Activated CD8-positive, alpha-beta T cell treated with anti-CD3 and anti-CD28 coated beads for 36 hours (primary cell): ENCODE results near the gene TMEM187. TPM values are rescaled to one million over a fixed set of nuclear protein-coding genes. Genes with fewer than 3 reads are reported as not detected.

Source experiments
- ATAC-seq: fragments of 200-7000 bp; cut with Tn5 transposase; one replicate; pipeline ENCODE4 v1.10.0; 2021; ENCODE audit warnings: mild to moderate bottlenecking, moderate library complexity
- CTCF ChIA-PET: fragments of 350-600 bp; sonication (Branson Sonifier 250); formaldehyde crosslinking; loops from one replicate; lab custom pipeline; 2021; ENCODE audit warnings: antibody characterized with exemption; lab: Charles Lee
- POLR2A ChIA-PET: fragments of 350-600 bp; sonication (Branson Sonifier 250); formaldehyde crosslinking; loops from one replicate; lab custom pipeline; 2021; ENCODE audit warnings: antibody characterized with exemption; lab: Charles Lee
- DNase-seq: peaks from one replicate; pipeline ENCODE4 v3.0.0-alpha.2; 2020
- H3K27ac Mint-ChIP-seq: one replicate; pipeline ENCODE4 v1.8.0; 2021; ENCODE audit warnings: mild to moderate bottlenecking, mixed read lengths
- H3K27me3 Mint-ChIP-seq: one replicate; pipeline ENCODE4 v1.8.0; 2021; ENCODE audit warnings: mixed read lengths
- H3K36me3 Mint-ChIP-seq: one replicate; pipeline ENCODE4 v1.8.0; 2021; ENCODE audit warnings: low read depth, mixed read lengths
- H3K4me1 Mint-ChIP-seq: one replicate; pipeline ENCODE4 v1.8.0; 2021; ENCODE audit warnings: low read depth, mixed read lengths
- H3K4me3 Mint-ChIP-seq: one replicate; pipeline ENCODE4 v1.8.0; 2021; ENCODE audit warnings: mild to moderate bottlenecking, moderate library complexity, mixed read lengths
- H3K9me3 Mint-ChIP-seq: one replicate; pipeline ENCODE4 v1.8.0; 2021; ENCODE audit warnings: mixed read lengths
- CTCF ChIP-seq: fragments of 200-600 bp; IDR thresholded peaks from one replicate; pipeline ENCODE4 v1.8.0; 2022; ENCODE audit warnings: antibody characterized with exemption, mild to moderate bottlenecking
- intact Hi-C: fragments of 100-400 bp; cut with micrococcal nuclease; formaldehyde crosslinking; loops from one replicate; pipeline ENCODE4 v1.10.0; 2022
- total RNA-seq, 2 experiments: library from RNA; stranded (reverse); gene quantifications; one replicate each; pipeline ENCODE4 v1.2.3, GENCODE V29; 2021

TMEM187 gene
- total RNA-seq, 2 experiments from 2014 or later = 4.4 to 4.5 TPM

GRCh38 chrX:153944140-153944799 lies 28.3 kb upstream of the TMEM187 start, which contains the start of gene RENBP:
TSS of gene RENBP (minus strand) at chrX:153944643. CDS start at chrX:153944610, 33 bp downstream.
- CTCF ChIA-PET = interaction anchor here (10.2 kb wide), 1 partner anchor 19 kb away, joined by 136 read pairs; the partner anchor contains the start of gene ARHGAP4
- intact Hi-C loops = no loop called here
- H3K27me3 Mint-ChIP-seq = no peaks in the 10 kb centered on the region
- peaks cover 6% of the 10 kb centered on the region for H3K36me3 Mint-ChIP-seq
- DNase-seq (peak; percentile 60), ATAC-seq (peak; percentile 35)
- H3K9me3 Mint-ChIP-seq = no peaks in the 10 kb centered on the region
- peak within 1 kb of the TSS; percentile 82 for H3K27ac Mint-ChIP-seq
- TF ChIP-seq CTCF = no peak
- peaks cover 35% of the 10 kb centered on the region for H3K4me1 Mint-ChIP-seq
- H3K4me3 Mint-ChIP-seq = peak within 1 kb of the TSS; percentile 78
- POLR2A ChIA-PET = interaction anchor here (0.5 to 11.9 kb wide), 5 partner anchors 8 to 40 kb away, joined by 3 to 130 read pairs (median 3); partner anchors contain the start of genes ARHGAP4, AVPR2 and NAA10

GRCh38 chrX:153944800-153945150 lies 27.8 kb upstream of the TMEM187 start:
- H3K27me3 Mint-ChIP-seq = no peaks in the 10 kb centered on the region
- H3K27ac Mint-ChIP-seq = peak overlapping the region; percentile 82
- H3K36me3 Mint-ChIP-seq = peaks cover 11% of the 10 kb centered on the region
- DNase-seq (no peak), ATAC-seq (peak; percentile 2)
- no peak overlapping the region for H3K4me3 Mint-ChIP-seq
- H3K4me1 Mint-ChIP-seq = peaks cover 35% of the 10 kb centered on the region
- no peak for TF ChIP-seq CTCF
- intact Hi-C loops = no loop called here
- CTCF ChIA-PET = interaction anchor here (1.7 to 10.2 kb wide), 2 partner anchors 19 to 181 kb away, joined by 5 to 136 read pairs; partner anchors contain the start of genes ARHGAP4 and PLXNB3
- POLR2A ChIA-PET = interaction anchor here (0.8 to 11.9 kb wide), 4 partner anchors 9 to 41 kb away, joined by 3 to 130 read pairs (median 28); partner anchors contain the start of genes ARHGAP4, AVPR2 and NAA10
- no peaks in the 10 kb centered on the region for H3K9me3 Mint-ChIP-seq

GRCh38 chrX:153945956-153946943 lies 26.3 kb upstream of the TMEM187 start:
- ATAC-seq = no peak
- Mint-ChIP-seq H3K9me3 (no peaks in the 10 kb centered on the region), H3K27me3 (no peaks in the 10 kb centered on the region), H3K27ac (no peak overlapping the region), H3K4me1 (peaks cover 38% of the 10 kb centered on the region), H3K36me3 (peaks cover 20% of the 10 kb centered on the region), H3K4me3 (no peak overlapping the region)
- intact Hi-C loops = no loop called here
- CTCF ChIA-PET = interaction anchor here (0.6 to 10.2 kb wide), 8 partner anchors 14 to 431 kb away, joined by 3 to 136 read pairs (median 4); partner anchors contain the start of genes ARHGAP4 and PLXNB3
- DNase-seq = no peak
- no peak for TF ChIP-seq CTCF
- POLR2A ChIA-PET = interaction anchor here (0.6 to 11.9 kb wide), 4 partner anchors 10 to 39 kb away, joined by 3 to 130 read pairs (median 34); partner anchors contain the start of genes ARHGAP4 and NAA10

GRCh38 chrX:153947009-153947769 lies 25.4 kb upstream of the TMEM187 start:
- peak; percentile 82 for ATAC-seq
- DNase-seq = peak; percentile 83
- H3K27me3 Mint-ChIP-seq = no peaks in the 10 kb centered on the region
- intact Hi-C loops = no loop called here
- H3K9me3 Mint-ChIP-seq = no peaks in the 10 kb centered on the region
- peaks cover 23% of the 10 kb centered on the region for H3K36me3 Mint-ChIP-seq
- peaks cover 39% of the 10 kb centered on the region for H3K4me1 Mint-ChIP-seq
- peak overlapping the region; percentile 4 for H3K4me3 Mint-ChIP-seq
- ChIA-PET CTCF (interaction anchor here (0.7 to 10.2 kb wide), 14 partner anchors 8 to 430 kb away, joined by 3 to 136 read pairs (median 3); partner anchors contain the start of genes ARHGAP4, NAA10 and PLXNB3), POLR2A (interaction anchor here (0.6 to 11.9 kb wide), 5 partner anchors 11 to 42 kb away, joined by 3 to 130 read pairs (median 52); partner anchors contain the start of genes ARHGAP4, HCFC1 and NAA10)
- peak; percentile 75 for TF ChIP-seq CTCF
- H3K27ac Mint-ChIP-seq = peak overlapping the region; percentile 86
